ENCODE measurements around the gene RGS11.
A peak's percentile ranks its signal among the peaks of the same experiment; 100 is the strongest.

Gene RGS11

GRCh38 chr16:281660-282255 is 6.0 kb upstream of the RGS11 start:
- no peak; the same call in 2 of the 3 replicates for ATAC-seq
- TF ChIP-seq ZFP30 (CRISPR knock-in tag; IDR thresholded peaks at IDR 0.05) (no peak), PPARA (CRISPR knock-in tag; IDR thresholded peaks at IDR 0.05; ENCODE audit: borderline replicate concordance) (no peak), ZNF8 (CRISPR knock-in tag; IDR thresholded peaks at IDR 0.05) (no peak)
- TF ChIP-seq, protein P1, sequence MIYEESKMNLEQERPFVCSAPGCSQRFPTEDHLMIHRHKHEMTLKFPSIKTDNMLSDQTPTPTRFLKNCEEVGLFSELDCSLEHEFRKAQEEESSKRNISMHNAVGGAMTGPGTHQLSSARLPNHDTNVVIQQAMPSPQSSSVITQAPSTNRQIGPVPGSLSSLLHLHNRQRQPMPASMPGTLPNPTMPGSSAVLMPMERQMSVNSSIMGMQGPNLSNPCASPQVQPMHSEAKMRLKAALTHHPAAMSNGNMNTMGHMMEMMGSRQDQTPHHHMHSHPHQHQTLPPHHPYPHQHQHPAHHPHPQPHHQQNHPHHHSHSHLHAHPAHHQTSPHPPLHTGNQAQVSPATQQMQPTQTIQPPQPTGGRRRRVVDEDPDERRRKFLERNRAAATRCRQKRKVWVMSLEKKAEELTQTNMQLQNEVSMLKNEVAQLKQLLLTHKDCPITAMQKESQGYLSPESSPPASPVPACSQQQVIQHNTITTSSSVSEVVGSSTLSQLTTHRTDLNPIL (CRISPR knock-in tag; IDR thresholded peaks at IDR 0.05; ENCODE audit: low read depth), result no peak

- ATAC-seq, result no peak; the same call in 2 of the 3 replicates
- TF ChIP-seq ZFP3 (CRISPR knock-in tag; IDR thresholded peaks at IDR 0.05) (no peak), ZFP30 (CRISPR knock-in tag; IDR thresholded peaks at IDR 0.05) (no peak), PPARA (CRISPR knock-in tag; IDR thresholded peaks at IDR 0.05; ENCODE audit: borderline replicate concordance) (no peak), CSRNP3 (CRISPR knock-in tag; IDR thresholded peaks at IDR 0.05) (no peak), CSDC2 (CRISPR knock-in tag; IDR thresholded peaks at IDR 0.05) (no peak), RARB (CRISPR knock-in tag; IDR thresholded peaks at IDR 0.05) (no peak), ESRRG (CRISPR knock-in tag; IDR thresholded peaks at IDR 0.05) (no peak), POU6F1 (CRISPR knock-in tag; IDR thresholded peaks at IDR 0.05; ENCODE audit: borderline replicate concordance, low read depth) (no peak)
- TF ChIP-seq, protein P1 (CRISPR knock-in tag; IDR thresholded peaks at IDR 0.05; ENCODE audit: low read depth), result no peak
These were observed 5.4 kb upstream of the RGS11 start for GRCh38 chr16:280991-281659.

GRCh38 chr16:280552-280951 is 4.8 kb upstream of the RGS11 start, which contains the start of gene ARHGDIG:
Gene ARHGDIG (plus strand): TSS chr16:280591. CDS start chr16:280681, 90 bp downstream.
- TF ChIP-seq CSRNP3 (CRISPR knock-in tag; IDR thresholded peaks at IDR 0.05) (no peak), TOX (CRISPR knock-in tag; IDR thresholded peaks at IDR 0.05; ENCODE audit: borderline replicate concordance) (no peak), BACH2 (CRISPR knock-in tag; IDR thresholded peaks at IDR 0.05; ENCODE audit: borderline replicate concordance) (no peak), OSR1 (CRISPR knock-in tag; IDR thresholded peaks at IDR 0.05) (no peak), ZNF8 (CRISPR knock-in tag; IDR thresholded peaks at IDR 0.05) (no peak)
- 0 out of 3 replicates have a peak, but pooled peaks have one; percentile 8 for ATAC-seq

GRCh38 chr16:280005-280460 is 4.3 kb upstream of the RGS11 start:
- TF ChIP-seq CSDC2 (CRISPR knock-in tag; IDR thresholded peaks at IDR 0.05), result no peak
- TF ChIP-seq ZNF8 (CRISPR knock-in tag; IDR thresholded peaks at IDR 0.05), result no peak
- no peak for TF ChIP-seq ESRRG (CRISPR knock-in tag; IDR thresholded peaks at IDR 0.05)
- no peak for TF ChIP-seq RARB (CRISPR knock-in tag; IDR thresholded peaks at IDR 0.05)
- TF ChIP-seq ZFP3 (CRISPR knock-in tag; IDR thresholded peaks at IDR 0.05), result no peak
- TF ChIP-seq, protein P1 (CRISPR knock-in tag; IDR thresholded peaks at IDR 0.05; ENCODE audit: low read depth), result no peak
- TF ChIP-seq, protein P2, sequence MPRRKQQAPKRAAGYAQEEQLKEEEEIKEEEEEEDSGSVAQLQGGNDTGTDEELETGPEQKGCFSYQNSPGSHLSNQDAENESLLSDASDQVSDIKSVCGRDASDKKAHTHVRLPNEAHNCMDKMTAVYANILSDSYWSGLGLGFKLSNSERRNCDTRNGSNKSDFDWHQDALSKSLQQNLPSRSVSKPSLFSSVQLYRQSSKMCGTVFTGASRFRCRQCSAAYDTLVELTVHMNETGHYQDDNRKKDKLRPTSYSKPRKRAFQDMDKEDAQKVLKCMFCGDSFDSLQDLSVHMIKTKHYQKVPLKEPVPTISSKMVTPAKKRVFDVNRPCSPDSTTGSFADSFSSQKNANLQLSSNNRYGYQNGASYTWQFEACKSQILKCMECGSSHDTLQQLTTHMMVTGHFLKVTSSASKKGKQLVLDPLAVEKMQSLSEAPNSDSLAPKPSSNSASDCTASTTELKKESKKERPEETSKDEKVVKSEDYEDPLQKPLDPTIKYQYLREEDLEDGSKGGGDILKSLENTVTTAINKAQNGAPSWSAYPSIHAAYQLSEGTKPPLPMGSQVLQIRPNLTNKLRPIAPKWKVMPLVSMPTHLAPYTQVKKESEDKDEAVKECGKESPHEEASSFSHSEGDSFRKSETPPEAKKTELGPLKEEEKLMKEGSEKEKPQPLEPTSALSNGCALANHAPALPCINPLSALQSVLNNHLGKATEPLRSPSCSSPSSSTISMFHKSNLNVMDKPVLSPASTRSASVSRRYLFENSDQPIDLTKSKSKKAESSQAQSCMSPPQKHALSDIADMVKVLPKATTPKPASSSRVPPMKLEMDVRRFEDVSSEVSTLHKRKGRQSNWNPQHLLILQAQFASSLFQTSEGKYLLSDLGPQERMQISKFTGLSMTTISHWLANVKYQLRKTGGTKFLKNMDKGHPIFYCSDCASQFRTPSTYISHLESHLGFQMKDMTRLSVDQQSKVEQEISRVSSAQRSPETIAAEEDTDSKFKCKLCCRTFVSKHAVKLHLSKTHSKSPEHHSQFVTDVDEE (CRISPR knock-in tag; IDR thresholded peaks at IDR 0.05), result no peak
- no peak for TF ChIP-seq CSRNP3 (CRISPR knock-in tag; IDR thresholded peaks at IDR 0.05)
- TF ChIP-seq ISL1 (CRISPR knock-in tag; IDR thresholded peaks at IDR 0.05), result no peak
- no peak for TF ChIP-seq GLIS3 (CRISPR knock-in tag; IDR thresholded peaks at IDR 0.05)
- TF ChIP-seq ZNF565 (CRISPR knock-in tag; conservative IDR thresholded peaks at IDR 0.05; ENCODE audit: low read depth), result no peak
- no peak for TF ChIP-seq ZNF70 (CRISPR knock-in tag; IDR thresholded peaks at IDR 0.05)
- no peak for ATAC-seq
